Astrocyte (in vitro differentiated cells and primary cell): Measurements from ENCODE around the gene PYGB. TPM values are rescaled to one million over a fixed set of nuclear protein-coding genes. Genes with fewer than 3 reads are reported as not detected.

Experiments
- DNase-seq: peaks from one replicate; pipeline ENCODE4 v3.0.0-alpha.2; 2010; ENCODE audit warnings: low read depth
- FAIRE-seq: peaks from 2 replicates; lab custom pipeline; 2011; peaks lifted over from hg19 to GRCh38; lab: Jason Lieb, UNC
- H2AFZ ChIP-seq: 2 replicates; pipeline ENCODE4 v1.6.0; 2012; ENCODE audit warnings: low read depth, low read length, inconsistent platforms
- H3K27ac ChIP-seq: 2 replicates; pipeline ENCODE4 v1.5.1; 2011; ENCODE audit warnings: low read depth, low read length, inconsistent platforms
- H3K27me3 ChIP-seq: 2 replicates; pipeline ENCODE4 v1.6.0; 2011; ENCODE audit warnings: low read length, inconsistent platforms; ENCODE audit not compliant: insufficient read depth
- H3K36me3 ChIP-seq: 2 replicates; pipeline ENCODE4 v1.5.1; 2011; ENCODE audit warnings: low read length, inconsistent platforms; ENCODE audit not compliant: insufficient read depth
- H3K4me1 ChIP-seq: 2 replicates; pipeline ENCODE4 v1.5.1; 2011; ENCODE audit warnings: low read length, inconsistent platforms; ENCODE audit not compliant: insufficient read depth
- H3K4me2 ChIP-seq: 2 replicates; pipeline ENCODE4 v1.6.0; 2012; ENCODE audit warnings: low read length, inconsistent platforms
- H3K4me3 ChIP-seq: 2 replicates; pipeline ENCODE4 v1.5.1; 2011; ENCODE audit warnings: low read depth, mild to moderate bottlenecking, low read length, inconsistent platforms; ENCODE audit not compliant: insufficient read depth
- H3K79me2 ChIP-seq: 2 replicates; pipeline ENCODE4 v1.6.0; 2012; ENCODE audit warnings: mild to moderate bottlenecking, low read length, inconsistent platforms; ENCODE audit not compliant: insufficient read depth
- H3K9ac ChIP-seq: 2 replicates; pipeline ENCODE4 v1.6.0; 2012; ENCODE audit warnings: mild to moderate bottlenecking, low read length, inconsistent platforms
- H3K9me3 ChIP-seq: 2 replicates; pipeline ENCODE4 v1.5.1; 2012; ENCODE audit warnings: low read depth, mild to moderate bottlenecking, low read length, inconsistent platforms; ENCODE audit not compliant: insufficient read depth
- H4K20me1 ChIP-seq: 2 replicates; pipeline ENCODE4 v1.6.0; 2012; ENCODE audit warnings: low read length, inconsistent platforms; ENCODE audit not compliant: insufficient read depth
- H3K27ac Mint-ChIP-seq: one replicate; pipeline ENCODE4 v1.8.0; 2021; ENCODE audit warnings: mild to moderate bottlenecking, mixed read lengths; ENCODE audit not compliant: unreplicated experiment
- H3K27me3 Mint-ChIP-seq: one replicate; pipeline ENCODE4 v1.8.0; 2021; ENCODE audit warnings: low read depth, mixed read lengths; ENCODE audit not compliant: unreplicated experiment
- H3K36me3 Mint-ChIP-seq: one replicate; pipeline ENCODE4 v1.8.0; 2021; ENCODE audit warnings: low read depth, mixed read lengths; ENCODE audit not compliant: unreplicated experiment
- H3K4me1 Mint-ChIP-seq: one replicate; pipeline ENCODE4 v1.8.0; 2021; ENCODE audit warnings: low read depth, mixed read lengths; ENCODE audit not compliant: unreplicated experiment
- H3K4me3 Mint-ChIP-seq: one replicate; pipeline ENCODE4 v1.8.0; 2021; ENCODE audit warnings: mild to moderate bottlenecking, moderate library complexity, mixed read lengths; ENCODE audit not compliant: unreplicated experiment
- H3K9me3 Mint-ChIP-seq: one replicate; pipeline ENCODE4 v1.8.0; 2021; ENCODE audit warnings: mild to moderate bottlenecking, mixed read lengths; ENCODE audit not compliant: unreplicated experiment
- CTCF ChIP-seq: IDR thresholded peaks from 2 replicates; pipeline ENCODE4 v1.5.1; 2011; ENCODE audit warnings: low read depth, mild to moderate bottlenecking, inconsistent platforms, low read length, moderate library complexity; ENCODE audit not compliant: insufficient read depth
- EZH2 ChIP-seq: IDR thresholded peaks from 2 replicates; pipeline ENCODE4 v1.6.1; 2012; ENCODE audit warnings: mild to moderate bottlenecking, low read length, inconsistent platforms; ENCODE audit not compliant: insufficient read depth
- total RNA-seq: library from RNA; stranded (reverse); gene quantifications from 2 replicates; pipeline ENCODE4 v1.2.1, GENCODE V29; 2021

Gene PYGB
- total RNA-seq, 1 donor from 2014 or later: 206 TPM

GRCh38 chr20:25294459-25295385, 46.8 kb downstream of the PYGB start:
- Histone ChIP-seq H4K20me1 (peaks cover 32% of the 10 kb centered on the region), H3K4me2 (no peak overlapping the region), H3K9me3 (no peaks in the 10 kb centered on the region), H3K36me3 (peaks cover 19% of the 10 kb centered on the region), H3K4me3 (no peak overlapping the region), H3K4me1 (peaks cover 7% of the 10 kb centered on the region), H3K27ac (no peak overlapping the region), H3K9ac (no peak overlapping the region), H3K79me2 (peaks cover 4% of the 10 kb centered on the region), H2AFZ (no peak overlapping the region), H3K27me3 (no peaks in the 10 kb centered on the region)
- Mint-ChIP-seq H3K4me1 (peaks cover 12% of the 10 kb centered on the region), H3K27me3 (no peaks in the 10 kb centered on the region), H3K9me3 (no peaks in the 10 kb centered on the region), H3K4me3 (no peak overlapping the region), H3K27ac (peak overlapping the region; percentile 47), H3K36me3 (peaks cover 10% of the 10 kb centered on the region)
- TF ChIP-seq CTCF (peak; percentile 74), EZH2 (no peak)
- FAIRE-seq (no peak), DNase-seq (peak; percentile 33)

GRCh38 chr20:25295386-25296093, 47.7 kb downstream of the PYGB start:
- H3K27ac Mint-ChIP-seq: peak overlapping the region; percentile 47
- Histone ChIP-seq H3K36me3 (peaks cover 15% of the 10 kb centered on the region), H3K79me2 (no peaks in the 10 kb centered on the region), H3K9me3 (no peaks in the 10 kb centered on the region), H2AFZ (no peak overlapping the region), H3K9ac (peak overlapping the region; percentile 46), H3K4me3 (no peak overlapping the region), H3K27ac (no peak overlapping the region), H3K4me1 (peaks cover 14% of the 10 kb centered on the region), H3K4me2 (no peak overlapping the region), H4K20me1 (peaks cover 32% of the 10 kb centered on the region), H3K27me3 (no peaks in the 10 kb centered on the region)
- TF ChIP-seq CTCF (no peak), EZH2 (no peak)
- no peaks in the 10 kb centered on the region for H3K27me3 Mint-ChIP-seq
- DNase-seq (no peak), FAIRE-seq (no peak)
- no peaks in the 10 kb centered on the region for H3K9me3 Mint-ChIP-seq
- no peak overlapping the region for H3K4me3 Mint-ChIP-seq
- peaks cover 7% of the 10 kb centered on the region for H3K36me3 Mint-ChIP-seq
- H3K4me1 Mint-ChIP-seq: peaks cover 19% of the 10 kb centered on the region
